ENCODE data around the gene CCDC92B.

Gene CCDC92B

GRCh38 chr17:2777242-2777867 is 27.9 kb upstream of the CCDC92B start:
- no peak for DNase-seq

- DNase-seq, result no peak
These were observed 27.3 kb upstream of the CCDC92B start for GRCh38 chr17:2776589-2777241.

GRCh38 chr17:2775206-2775605 is 25.8 kb upstream of the CCDC92B start:
- no peak for DNase-seq

GRCh38 chr17:2770129-2770528 is 20.7 kb upstream of the CCDC92B start:
- no peak for DNase-seq

GRCh38 chr17:2758870-2759269 is 9.4 kb upstream of the CCDC92B start:
- no peak for DNase-seq

- no peak for DNase-seq
These were observed 6.7 kb upstream of the CCDC92B start for GRCh38 chr17:2755891-2756724.

- DNase-seq, result no peak
These were observed 2.0 kb upstream of the CCDC92B start for GRCh38 chr17:2751491-2751890.

GRCh38 chr17:2750721-2751120 is 1.3 kb upstream of the CCDC92B start:
- no peak for DNase-seq

GRCh38 chr17:2749784-2750181 is 331 bp upstream of the CCDC92B start:
- DNase-seq, result peak; percentile 63 to 69

- no peak for DNase-seq
These were observed 4.0 kb downstream of the CCDC92B start for GRCh38 chr17:2745317-2746037.

- DNase-seq, result no peak
These were observed 11.8 kb downstream of the CCDC92B start for GRCh38 chr17:2737693-2738092.

GRCh38 chr17:2736956-2737355 is 12.5 kb downstream of the CCDC92B start:
- DNase-seq, result no peak

- no peak for DNase-seq
These were observed 13.6 kb downstream of the CCDC92B start for GRCh38 chr17:2735896-2736295.

- DNase-seq, result no peak
These were observed 14.5 kb downstream of the CCDC92B start for GRCh38 chr17:2734939-2735338.

- DNase-seq, result no peak
These were observed 17.6 kb downstream of the CCDC92B start for GRCh38 chr17:2731807-2732206.

- no peak for DNase-seq
These were observed 18.6 kb downstream of the CCDC92B start for GRCh38 chr17:2730764-2731353.

- peak; percentile 16 to 43 for DNase-seq
These were observed 24.7 kb downstream of the CCDC92B start for GRCh38 chr17:2724784-2725164.

GRCh38 chr17:2723997-2724783 is 25.3 kb downstream of the CCDC92B start:
- no peak for DNase-seq

- no peak for DNase-seq
These were observed 25.9 kb downstream of the CCDC92B start for GRCh38 chr17:2723505-2723996.

GRCh38 chr17:2722611-2723010 is 26.8 kb downstream of the CCDC92B start:
- DNase-seq, result no peak

- no peak for DNase-seq
These were observed 27.8 kb downstream of the CCDC92B start for GRCh38 chr17:2721603-2722002.

GRCh38 chr17:2719861-2720260 is 29.6 kb downstream of the CCDC92B start:
- no peak for DNase-seq
